SK-N-SH (cell line): Measurements from ENCODE around the gene SLC47A2. TPM values are rescaled to one million over a fixed set of nuclear protein-coding genes. Genes with fewer than 3 reads are reported as not detected.
A peak's percentile ranks its signal among the peaks of the same experiment; 100 is the strongest.

Experiments
- CTCF ChIA-PET: fragments of 300-600, 350-600 bp; formaldehyde crosslinking; extraction: SDS; loops from one replicate; lab custom pipeline; 2021; lab: Yijun Ruan, JAX
- POLR2A ChIA-PET: fragments of 350-600 bp; sonication (Branson Sonifier 250); formaldehyde crosslinking; extraction: SDS; loops from one replicate; lab custom pipeline; 2020; ENCODE audit warnings: antibody characterized with exemption, inconsistent platforms; lab: Yijun Ruan, JAX
- DNase-seq: peaks from one replicate; pipeline ENCODE4 v3.0.0; 2012
- H2AFZ ChIP-seq: fragments of 200-600 bp; sonication (generic); 2 replicates; pipeline ENCODE4 v1.8.1; 2016; ENCODE audit warnings: antibody characterized with exemption, mild to moderate bottlenecking, low read depth
- H3F3A ChIP-seq: fragments of 200-600 bp; sonication (generic); replicated peaks from 2 replicates; pipeline ENCODE3; 2016; ENCODE audit warnings: antibody characterized with exemption, mild to moderate bottlenecking; ENCODE audit not compliant: insufficient read depth
- H3K27ac ChIP-seq, 2 experiments: fragments of 200-500 bp in 1 of 2; fragments of 200-600 bp in 1 of 2; sonication (Bioruptor generic) in 1 of 2; sonication (generic), shearing (Covaris generic) in 1 of 2; 2 replicates each; pipeline versions ENCODE4 v1.5.1 to v1.6.1; 2014 to 2016; ENCODE audit warnings: low read depth in 2 of 2, inconsistent platforms in 1 of 2, low read length in 1 of 2, mild to moderate bottlenecking in 1 of 2, mixed read lengths in 1 of 2
- H3K27me3 ChIP-seq: fragments of 200-600 bp; sonication (generic), shearing (Covaris generic); 2 replicates; pipeline ENCODE4 v1.6.1; 2016; ENCODE audit warnings: mixed run types; ENCODE audit not compliant: insufficient read depth
- H3K36me3 ChIP-seq, 2 experiments: fragments of 200-500 bp in 1 of 2; fragments of 200-600 bp in 1 of 2; sonication (Bioruptor generic) in 1 of 2; sonication (generic) in 1 of 2; replicated peaks in 1 of 2; 2 replicates each; pipeline versions ENCODE3 to v1.5.1; 2014 to 2016; ENCODE audit warnings: low read length in 1 of 2, mild to moderate bottlenecking in 1 of 2; ENCODE audit not compliant: insufficient read depth in 2 of 2, control insufficient read depth in 1 of 2
- H3K4me1 ChIP-seq, 2 experiments: fragments of 200-500 bp in 1 of 2; fragments of 200-600 bp in 1 of 2; sonication (Bioruptor generic) in 1 of 2; sonication (generic), shearing (Covaris generic) in 1 of 2; 2 replicates each; pipeline versions ENCODE4 v1.5.1 to v1.6.1; 2014 to 2016; ENCODE audit warnings: low read depth in 1 of 2, low read length in 1 of 2, mixed run types in 1 of 2; ENCODE audit not compliant: insufficient read depth in 2 of 2, control insufficient read depth in 1 of 2
- H3K4me2 ChIP-seq: fragments of 200-600 bp; sonication (generic), shearing (Covaris generic); 2 replicates; pipeline ENCODE4 v1.6.1; 2017; ENCODE audit warnings: mixed run types
- H3K4me3 ChIP-seq, 2 experiments: fragments of 200-500 bp in 1 of 2; fragments of 200-600 bp in 1 of 2; sonication (Bioruptor generic) in 1 of 2; sonication (generic), shearing (Covaris generic) in 1 of 2; 2 replicates each; pipeline versions ENCODE4 v1.5.1 to v1.8.1; 2014 to 2016; ENCODE audit warnings: low read depth in 2 of 2, inconsistent platforms in 1 of 2, low read length in 1 of 2, mild to moderate bottlenecking in 1 of 2, mixed read lengths in 1 of 2, moderate library complexity in 1 of 2
- H3K79me2 ChIP-seq: fragments of 200-600 bp; sonication (generic); 2 replicates; pipeline ENCODE4 v1.8.1; 2017; ENCODE audit warnings: mild to moderate bottlenecking; ENCODE audit not compliant: insufficient read depth
- H3K9ac ChIP-seq: fragments of 200-600 bp; sonication (generic); 2 replicates; pipeline ENCODE4 v1.6.1; 2017; ENCODE audit warnings: mixed run types
- H3K9me2 ChIP-seq: fragments of 200-600 bp; sonication (generic); 2 replicates; pipeline ENCODE4 v1.6.1; 2017; ENCODE audit warnings: mixed run types
- H3K9me3 ChIP-seq: fragments of 200-600 bp; sonication (generic); 2 replicates; pipeline ENCODE4 v1.6.1; 2017; ENCODE audit warnings: mixed run types, mild to moderate bottlenecking, moderate library complexity
- H4K20me1 ChIP-seq: fragments of 200-600 bp; sonication (generic); 2 replicates; pipeline ENCODE4 v1.6.1; 2017; ENCODE audit warnings: mild to moderate bottlenecking, mixed run types; ENCODE audit not compliant: insufficient read depth
- FOSL2 ChIP-seq: IDR thresholded peaks from 2 replicates; pipeline ENCODE4 v1.4.0; 2012; ENCODE audit warnings: low read depth, mild to moderate bottlenecking, moderate library complexity, borderline replicate concordance
- FOXJ3 ChIP-seq: sonication (generic); formaldehyde crosslinking; IDR thresholded peaks from 2 replicates; pipeline ENCODE4 v1.5.1; 2020; ENCODE audit warnings: mild to moderate bottlenecking, missing genetic modification reagents
- IRF3 ChIP-seq: fragments of 150-350 bp; IDR thresholded peaks from 2 replicates; pipeline ENCODE4 v1.6.1; 2016; ENCODE audit warnings: mild to moderate bottlenecking, low read depth, low read length
- NFIC ChIP-seq: IDR thresholded peaks from 2 replicates; pipeline ENCODE4 v1.4.0; 2012; ENCODE audit warnings: borderline replicate concordance
- PBX3 ChIP-seq: IDR thresholded peaks from 2 replicates; pipeline ENCODE4; 2012
- RCOR1 ChIP-seq: fragments of 150-350 bp; IDR thresholded peaks from 2 replicates; pipeline ENCODE4 v1.6.1; 2017; ENCODE audit warnings: antibody characterized with exemption, low read length
- SIN3A ChIP-seq: IDR thresholded peaks from 2 replicates; pipeline ENCODE4 v1.6.1; 2012; ENCODE audit warnings: low read depth, mild to moderate bottlenecking, low read length, moderate library complexity, borderline replicate concordance
- TEAD4 ChIP-seq: IDR thresholded peaks from 2 replicates; pipeline ENCODE4 v1.4.0; 2012; ENCODE audit warnings: mild to moderate bottlenecking, borderline replicate concordance; ENCODE audit not compliant: insufficient read depth
- USF1 ChIP-seq: IDR thresholded peaks from 2 replicates; pipeline ENCODE4 v1.4.0; 2012; ENCODE audit warnings: low read depth, borderline replicate concordance
- WGBS: methylation state at CpG from one replicate; pipeline ENCODE4 v1.1.6; 2017; ENCODE audit warnings: low lambda C conversion rate; 5-methylcytosine and 5-hydroxymethylcytosine counted together
- polyA plus RNA-seq, 3 experiments: library from polyadenylated mRNA; depleted of rRNA; stranded (reverse); fragments of >200 nt; gene quantifications; 2 replicates each; pipeline ENCODE4 v1.2.3, GENCODE V29; 2012

The SLC47A2 gene
- polyA plus RNA-seq, 1 of the 3 experiments (the other 2 are of a cell fraction), result not detected

GRCh38 chr17:19723964-19724363 lies 7.6 kb upstream of the SLC47A2 start:
- Histone ChIP-seq H4K20me1 (no peaks in the 10 kb centered on the region), H3K27ac (no peak overlapping the region), H3K79me2 (no peaks in the 10 kb centered on the region), H3K27me3 (no peaks in the 10 kb centered on the region), H3K4me1 (peaks cover 0 to 21% of the 10 kb centered on the region in 2 experiments; a peak in 2 of 4 replicates), H2AFZ (no peak overlapping the region), H3K36me3 (no peaks in the 10 kb centered on the region), H3K9me2 (no peaks in the 10 kb centered on the region), H3K4me2 (no peak overlapping the region), H3K9me3 (no peaks in the 10 kb centered on the region), H3F3A (no peaks in the 10 kb centered on the region), H3K9ac (no peak overlapping the region), H3K4me3 (no peak overlapping the region)
- ChIA-PET POLR2A (no interaction called here), CTCF (interaction anchor here (1.1 kb wide), 1 partner anchor 21 kb away, joined by 3 read pairs; no protein-coding TSS in a partner anchor)
- TF ChIP-seq IRF3 (no peak), SIN3A (no peak), PBX3 (no peak), TEAD4 (no peak)
- WGBS, result no CpG with 5 or more reads among the region's 1 CpG
- DNase-seq, result no peak

- no peaks in the 10 kb centered on the region for H4K20me1 ChIP-seq
- no peak for TF ChIP-seq TEAD4
- no peak for TF ChIP-seq FOSL2
- 0 out of 2 replicates have a peak, but pooled peaks have one; percentile 14 for TF ChIP-seq NFIC
- TF ChIP-seq FOXJ3 (CRISPR knock-in tag), result no peak
- TF ChIP-seq IRF3, result no peak
- no peak for TF ChIP-seq SIN3A
- peak; percentile 56; the same call in 1 of the 2 replicates for TF ChIP-seq USF1
- no peak for TF ChIP-seq RCOR1
- no peak overlapping the region for H3K9ac ChIP-seq
- H3K79me2 ChIP-seq, result no peaks in the 10 kb centered on the region
- no peaks in the 10 kb centered on the region for H3K36me3 ChIP-seq
- WGBS, result 57% methylated on average over 8 of the region's 9 CpGs
- ChIA-PET CTCF (interaction anchor here (0.9 to 2.4 kb wide), 5 partner anchors 33 to 358 kb away, joined by 3 to 9 read pairs (median 3); partner anchors contain the start of gene B9D1), POLR2A (no interaction called here)
- H3K4me3 ChIP-seq, result no peak overlapping the region
- H3K4me1 ChIP-seq, result peaks cover 0 to 12% of the 10 kb centered on the region in 2 experiments; a peak in 1 of 4 replicates
- no peak overlapping the region for H3K27ac ChIP-seq
- no peak overlapping the region for H2AFZ ChIP-seq
- no peaks in the 10 kb centered on the region for H3F3A ChIP-seq
- no peaks in the 10 kb centered on the region for H3K27me3 ChIP-seq
- no peaks in the 10 kb centered on the region for H3K9me2 ChIP-seq
- H3K9me3 ChIP-seq, result no peaks in the 10 kb centered on the region
- H3K4me2 ChIP-seq, result no peak overlapping the region
- no peak for DNase-seq
Observed at GRCh38 chr17:19720631-19721426, 4.4 kb upstream of the SLC47A2 start.
